GM21526 (cell line): Measurements from ENCODE around the gene FKBP2.
A peak's percentile ranks its signal among the peaks of the same experiment; 100 is the strongest.

Source experiments
- ATAC-seq: cut with Tn5 transposase; IDR thresholded peaks from one replicate; pipeline ENCODE4 v1.9.1; 2021; ENCODE audit warnings: moderate library complexity; ENCODE audit not compliant: unreplicated experiment, low FRiP score

FKBP2 gene

GRCh38 chr11:64260147-64260708 lies 19.3 kb downstream of the FKBP2 start:
- ATAC-seq, result no peak

- no peak for ATAC-seq
Observed at GRCh38 chr11:64261556-64262080, 20.7 kb downstream of the FKBP2 start.

GRCh38 chr11:64262271-64263002 lies 21.5 kb downstream of the FKBP2 start:
- no peak for ATAC-seq

- ATAC-seq, result no peak
Observed at GRCh38 chr11:64263021-64263946, 22.4 kb downstream of the FKBP2 start.

- ATAC-seq, result no peak
Observed at GRCh38 chr11:64263947-64264317, 23.0 kb downstream of the FKBP2 start.

- no peak for ATAC-seq
Observed at GRCh38 chr11:64264371-64264852, 23.5 kb downstream of the FKBP2 start.

- ATAC-seq, result no peak
Observed at GRCh38 chr11:64265176-64266160, 24.6 kb downstream of the FKBP2 start.

- no peak for ATAC-seq
Observed at GRCh38 chr11:64266339-64266738, 25.4 kb downstream of the FKBP2 start.

- no peak for ATAC-seq
Observed at GRCh38 chr11:64267207-64267945, 26.5 kb downstream of the FKBP2 start.

GRCh38 chr11:64268025-64268892 lies 27.4 kb downstream of the FKBP2 start:
- no peak for ATAC-seq

GRCh38 chr11:64268893-64269539 lies 28.1 kb downstream of the FKBP2 start:
- peak; percentile 17 for ATAC-seq

GRCh38 chr11:64269540-64270220 lies 28.8 kb downstream of the FKBP2 start:
- ATAC-seq, result peak; percentile 48

GRCh38 chr11:64275031-64275800 lies 34.3 kb downstream of the FKBP2 start:
- ATAC-seq, result no peak

GRCh38 chr11:64275841-64276240 lies 34.9 kb downstream of the FKBP2 start:
- no peak for ATAC-seq

GRCh38 chr11:64276653-64277431 lies 35.9 kb downstream of the FKBP2 start:
- no peak for ATAC-seq
